ENCODE measurements around the gene NPNT. TPM values are rescaled to one million over a fixed set of nuclear protein-coding genes. Genes with fewer than 3 reads are reported as not detected.

The NPNT gene
- total RNA-seq, 1 donor from 2014 or later, result not detected

GRCh38 chr4:105858466-105859040 is 36.7 kb upstream of the NPNT start:
- Mint-ChIP-seq H3K27ac (ENCODE audit: unreplicated experiment) (no peak overlapping the region), H3K4me3 (ENCODE audit: unreplicated experiment) (no peak overlapping the region), H3K4me1 (ENCODE audit: unreplicated experiment) (no peaks in the 10 kb centered on the region), H3K36me3 (ENCODE audit: low read depth, unreplicated experiment) (peaks cover 32% of the 10 kb centered on the region), H3K9me3 (ENCODE audit: unreplicated experiment) (peaks cover 15% of the 10 kb centered on the region), H3K27me3 (ENCODE audit: unreplicated experiment) (peaks cover 4% of the 10 kb centered on the region)
- TF ChIP-seq, protein P1, sequence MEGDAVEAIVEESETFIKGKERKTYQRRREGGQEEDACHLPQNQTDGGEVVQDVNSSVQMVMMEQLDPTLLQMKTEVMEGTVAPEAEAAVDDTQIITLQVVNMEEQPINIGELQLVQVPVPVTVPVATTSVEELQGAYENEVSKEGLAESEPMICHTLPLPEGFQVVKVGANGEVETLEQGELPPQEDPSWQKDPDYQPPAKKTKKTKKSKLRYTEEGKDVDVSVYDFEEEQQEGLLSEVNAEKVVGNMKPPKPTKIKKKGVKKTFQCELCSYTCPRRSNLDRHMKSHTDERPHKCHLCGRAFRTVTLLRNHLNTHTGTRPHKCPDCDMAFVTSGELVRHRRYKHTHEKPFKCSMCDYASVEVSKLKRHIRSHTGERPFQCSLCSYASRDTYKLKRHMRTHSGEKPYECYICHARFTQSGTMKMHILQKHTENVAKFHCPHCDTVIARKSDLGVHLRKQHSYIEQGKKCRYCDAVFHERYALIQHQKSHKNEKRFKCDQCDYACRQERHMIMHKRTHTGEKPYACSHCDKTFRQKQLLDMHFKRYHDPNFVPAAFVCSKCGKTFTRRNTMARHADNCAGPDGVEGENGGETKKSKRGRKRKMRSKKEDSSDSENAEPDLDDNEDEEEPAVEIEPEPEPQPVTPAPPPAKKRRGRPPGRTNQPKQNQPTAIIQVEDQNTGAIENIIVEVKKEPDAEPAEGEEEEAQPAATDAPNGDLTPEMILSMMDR (IDR thresholded peaks at IDR 0.05; ENCODE audit: unreplicated experiment), result no peak
- no peak for DNase-seq (ENCODE audit: low spot score)

DNA sequence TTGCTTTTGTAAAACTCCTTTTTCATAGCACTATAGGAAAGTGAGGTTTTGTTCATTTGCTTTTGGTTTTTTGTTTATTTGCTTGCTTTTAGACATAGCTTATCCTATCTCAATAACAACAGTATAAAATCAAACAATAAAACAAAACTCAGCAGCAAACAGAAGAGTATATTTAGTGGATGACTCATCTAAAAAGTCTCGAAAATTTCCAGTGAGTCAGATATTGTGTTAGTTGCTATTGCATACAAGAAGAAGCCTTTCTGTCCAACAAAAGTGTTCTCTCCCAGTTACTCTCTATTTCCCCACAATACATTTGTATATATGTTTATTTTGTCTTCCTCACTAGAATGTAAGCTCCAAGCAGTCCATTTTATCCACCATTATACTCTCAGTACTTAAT is 36.0 kb upstream of the NPNT start:
- Mint-ChIP-seq H3K27me3 (ENCODE audit: unreplicated experiment) (peaks cover 4% of the 10 kb centered on the region), H3K9me3 (ENCODE audit: unreplicated experiment) (peaks cover 15% of the 10 kb centered on the region), H3K4me3 (ENCODE audit: unreplicated experiment) (no peak overlapping the region), H3K27ac (ENCODE audit: unreplicated experiment) (no peak overlapping the region), H3K36me3 (ENCODE audit: low read depth, unreplicated experiment) (peaks cover 32% of the 10 kb centered on the region), H3K4me1 (ENCODE audit: unreplicated experiment) (no peaks in the 10 kb centered on the region)
- TF ChIP-seq, protein P1 (IDR thresholded peaks at IDR 0.05; ENCODE audit: unreplicated experiment), result no peak
- DNase-seq (ENCODE audit: low spot score), result no peak

GRCh38 chr4:105870963-105871362 is 24.3 kb upstream of the NPNT start:
- no peak for DNase-seq (ENCODE audit: low spot score)
- peaks cover 5% of the 10 kb centered on the region for H3K4me1 Mint-ChIP-seq (ENCODE audit: unreplicated experiment)
- H3K4me3 Mint-ChIP-seq (ENCODE audit: unreplicated experiment), result no peak overlapping the region
- TF ChIP-seq, protein P1 (IDR thresholded peaks at IDR 0.05; ENCODE audit: unreplicated experiment), result no peak
- no peaks in the 10 kb centered on the region for H3K36me3 Mint-ChIP-seq (ENCODE audit: low read depth, unreplicated experiment)
- no peaks in the 10 kb centered on the region for H3K27me3 Mint-ChIP-seq (ENCODE audit: unreplicated experiment)
- no peaks in the 10 kb centered on the region for H3K9me3 Mint-ChIP-seq (ENCODE audit: unreplicated experiment)
- no peak overlapping the region for H3K27ac Mint-ChIP-seq (ENCODE audit: unreplicated experiment)

GRCh38 chr4:105871997-105872396 is 23.3 kb upstream of the NPNT start:
- no peak overlapping the region for H3K27ac Mint-ChIP-seq (ENCODE audit: unreplicated experiment)
- H3K27me3 Mint-ChIP-seq (ENCODE audit: unreplicated experiment), result no peaks in the 10 kb centered on the region

GRCh38 chr4:105875233-105875632 is 20.0 kb upstream of the NPNT start:
- TF ChIP-seq, protein P1 (IDR thresholded peaks at IDR 0.05; ENCODE audit: unreplicated experiment), result no peak
- peaks cover 5% of the 10 kb centered on the region for H3K4me1 Mint-ChIP-seq (ENCODE audit: unreplicated experiment)
- H3K27ac Mint-ChIP-seq (ENCODE audit: unreplicated experiment), result no peak overlapping the region
- DNase-seq (ENCODE audit: low spot score), result no peak
- no peaks in the 10 kb centered on the region for H3K9me3 Mint-ChIP-seq (ENCODE audit: unreplicated experiment)
- H3K27me3 Mint-ChIP-seq (ENCODE audit: unreplicated experiment), result no peaks in the 10 kb centered on the region
- H3K4me3 Mint-ChIP-seq (ENCODE audit: unreplicated experiment), result no peak overlapping the region
- no peaks in the 10 kb centered on the region for H3K36me3 Mint-ChIP-seq (ENCODE audit: low read depth, unreplicated experiment)

More at GRCh38 chr4:105871997-105872396, 23.3 kb upstream of the NPNT start:
- Mint-ChIP-seq H3K4me1 (ENCODE audit: unreplicated experiment) (peaks cover 5% of the 10 kb centered on the region), H3K9me3 (ENCODE audit: unreplicated experiment) (no peaks in the 10 kb centered on the region), H3K4me3 (ENCODE audit: unreplicated experiment) (no peak overlapping the region), H3K36me3 (ENCODE audit: low read depth, unreplicated experiment) (no peaks in the 10 kb centered on the region)
- no peak for DNase-seq (ENCODE audit: low spot score)
- TF ChIP-seq, protein P1 (IDR thresholded peaks at IDR 0.05; ENCODE audit: unreplicated experiment), result no peak

Measured in endothelial cell (in vitro differentiated cells).